Esophagus muscularis mucosa (tissue), 4 donors: ENCODE measurements around the gene KBTBD13. TPM values are rescaled to one million over a fixed set of nuclear protein-coding genes. Genes with fewer than 3 reads are reported as not detected.
A peak's percentile ranks its signal among the peaks of the same experiment; 100 is the strongest.

ENCODE experiments used
- DNase-seq: peaks from one replicate; pipeline ENCODE4 v3.0.0-alpha.2; 2017; ENCODE audit errors: extremely low spot score
- H3K27ac ChIP-seq, 4 donors: fragments of 200-600 bp; sonication (generic); replicated peaks in 1 of 4; 1 replicate in 3 of 4; 2 replicates in 1 of 4; pipeline ENCODE4 v1.5.1; 2016 to 2019; ENCODE audit warnings: mild to moderate bottlenecking in 1 of 4
- H3K27me3 ChIP-seq, 4 donors: fragments of 200-600 bp; sonication (generic); one replicate each; pipeline versions ENCODE4 v1.5.1 to v1.6.0; 2016 to 2019
- H3K36me3 ChIP-seq, 4 donors: fragments of 200-600 bp; sonication (generic); one replicate each; pipeline ENCODE4 v1.5.1; 2016 to 2019
- H3K4me1 ChIP-seq, 4 donors: fragments of 200-600 bp; sonication (generic); one replicate each; pipeline ENCODE4 v1.5.1; 2016 to 2019
- H3K4me3 ChIP-seq, 4 donors: fragments of 200-600 bp; sonication (generic); 1 replicate in 2 of 4; 2 replicates in 2 of 4; pipeline ENCODE4 v1.5.1; 2016 to 2019; ENCODE audit warnings: mild to moderate bottlenecking in 4 of 4, moderate library complexity in 1 of 4
- H3K9me3 ChIP-seq, 4 donors: fragments of 200-600 bp; sonication (generic); 1 replicate in 3 of 4; 2 replicates in 1 of 4; pipeline ENCODE4 v1.5.1; 2016 to 2019
- EP300 ChIP-seq: sonication (generic); formaldehyde crosslinking; IDR thresholded peaks from one replicate; pipeline ENCODE4 v1.6.1; 2017; ENCODE audit warnings: antibody characterized with exemption
- POLR2A ChIP-seq: fragments of 450-650 bp; IDR thresholded peaks from one replicate; pipeline ENCODE4 v1.6.1; 2017; ENCODE audit warnings: antibody characterized with exemption, moderate library complexity, mild to moderate bottlenecking, low read depth
- POLR2AphosphoS5 ChIP-seq, 2 donors: sonication (generic); formaldehyde crosslinking; IDR thresholded peaks; one replicate each; pipeline ENCODE4 v1.6.1; 2017; ENCODE audit warnings: antibody characterized with exemption in 2 of 2
- WGBS: methylation state at CpG from one replicate; pipeline ENCODE4 v1.1.5; 2018; 5-methylcytosine and 5-hydroxymethylcytosine counted together
- intact Hi-C: fragments of 100-400 bp; cut with DNase I; formaldehyde crosslinking; loops from one replicate; pipeline ENCODE4 v1.15.1; 2023
- total RNA-seq, 4 donors: library from RNA; depleted of rRNA; stranded (reverse); fragments of >200 nt; gene quantifications; one replicate each; pipeline versions ENCODE4 v1.1.0 to v1.2.1, GENCODE V29; 2016
- TF ChIP-seq, protein P1 (sequence below), 3 experiments: fragments of 200-600 bp in 2 of 3; fragments of 450-650 bp in 1 of 3; sonication (generic) in 2 of 3; IDR thresholded peaks; one replicate each; pipeline ENCODE4 v1.5.1; 2017 to 2019; ENCODE audit warnings: antibody characterized with exemption in 3 of 3, mild to moderate bottlenecking in 2 of 3, moderate library complexity in 1 of 3

Gene KBTBD13
- total RNA-seq, 4 donors from 2014 or later: 0.17 TPM; not detected in 3

DNA sequence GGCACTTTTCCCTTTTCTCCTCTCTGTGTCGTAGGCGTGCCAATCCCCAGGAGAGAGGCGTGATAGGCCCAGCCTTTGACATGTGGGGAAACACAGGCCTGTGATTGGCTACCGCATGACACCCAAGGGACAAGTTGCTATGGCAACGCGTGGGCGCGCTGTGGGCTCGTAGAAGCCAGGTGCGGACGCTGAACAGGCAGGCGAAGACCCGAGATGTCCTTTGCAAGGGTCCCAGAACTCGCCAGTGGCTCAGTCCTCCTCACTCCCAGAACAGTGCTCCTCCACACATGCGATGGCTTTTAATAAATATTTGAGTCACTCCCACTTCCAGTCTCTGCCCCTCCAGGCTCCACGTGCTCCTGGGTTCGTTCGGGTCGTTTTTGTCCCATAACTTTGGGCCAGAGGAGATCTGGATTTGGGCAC is 27.1 kb upstream of the KBTBD13 start:
- 20% methylated on average over 7 of the region's 19 CpGs for WGBS
- H3K9me3 ChIP-seq: no peaks in the 10 kb centered on the region
- TF ChIP-seq, protein P1, sequence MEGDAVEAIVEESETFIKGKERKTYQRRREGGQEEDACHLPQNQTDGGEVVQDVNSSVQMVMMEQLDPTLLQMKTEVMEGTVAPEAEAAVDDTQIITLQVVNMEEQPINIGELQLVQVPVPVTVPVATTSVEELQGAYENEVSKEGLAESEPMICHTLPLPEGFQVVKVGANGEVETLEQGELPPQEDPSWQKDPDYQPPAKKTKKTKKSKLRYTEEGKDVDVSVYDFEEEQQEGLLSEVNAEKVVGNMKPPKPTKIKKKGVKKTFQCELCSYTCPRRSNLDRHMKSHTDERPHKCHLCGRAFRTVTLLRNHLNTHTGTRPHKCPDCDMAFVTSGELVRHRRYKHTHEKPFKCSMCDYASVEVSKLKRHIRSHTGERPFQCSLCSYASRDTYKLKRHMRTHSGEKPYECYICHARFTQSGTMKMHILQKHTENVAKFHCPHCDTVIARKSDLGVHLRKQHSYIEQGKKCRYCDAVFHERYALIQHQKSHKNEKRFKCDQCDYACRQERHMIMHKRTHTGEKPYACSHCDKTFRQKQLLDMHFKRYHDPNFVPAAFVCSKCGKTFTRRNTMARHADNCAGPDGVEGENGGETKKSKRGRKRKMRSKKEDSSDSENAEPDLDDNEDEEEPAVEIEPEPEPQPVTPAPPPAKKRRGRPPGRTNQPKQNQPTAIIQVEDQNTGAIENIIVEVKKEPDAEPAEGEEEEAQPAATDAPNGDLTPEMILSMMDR (IDR thresholded peaks at IDR 0.05): no peak
- TF ChIP-seq POLR2AphosphoS5 (IDR thresholded peaks at IDR 0.05): peak; percentile 19 to 59
- no peak for DNase-seq
- H3K27ac ChIP-seq: peak overlapping the region; percentile 36 to 72 (median 56)
- intact Hi-C loops: no loop called here
- H3K4me3 ChIP-seq: peak overlapping the region; percentile 21 to 47 (median 30)
- H3K27me3 ChIP-seq: no peaks in the 10 kb centered on the region
- peaks cover 7 to 33% (median 20%) of the 10 kb centered on the region in 4 donors for H3K36me3 ChIP-seq
- peaks cover 14 to 47% (median 36%) of the 10 kb centered on the region in 4 donors for H3K4me1 ChIP-seq

DNA sequence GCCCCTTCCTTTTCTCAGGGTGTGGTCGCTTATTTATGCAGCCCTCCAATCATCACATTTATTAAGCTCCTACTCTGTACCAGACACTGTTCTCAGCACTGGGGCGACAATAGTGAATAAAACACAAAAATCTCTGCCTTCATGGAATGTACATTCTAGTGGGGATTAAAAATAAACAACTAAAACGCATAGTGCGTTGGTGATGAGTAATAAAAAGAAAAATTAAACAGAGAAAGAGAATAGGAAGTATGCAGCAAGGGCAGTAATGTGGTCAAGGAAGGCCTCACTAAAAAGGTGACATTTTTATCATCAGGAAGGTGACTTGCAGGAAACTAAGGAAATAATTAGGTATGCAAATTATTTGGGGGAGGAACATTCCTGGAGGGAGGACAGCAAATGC is 26.3 kb upstream of the KBTBD13 start:
- TF ChIP-seq POLR2A: no peak
- no peak for TF ChIP-seq EP300
- TF ChIP-seq POLR2AphosphoS5 (IDR thresholded peaks at IDR 0.05): no peak
- TF ChIP-seq, protein P1 (IDR thresholded peaks at IDR 0.05): no peak
- 38% methylated on average over 4 of the region's 4 CpGs for WGBS
- intact Hi-C loops: no loop called here

DNA sequence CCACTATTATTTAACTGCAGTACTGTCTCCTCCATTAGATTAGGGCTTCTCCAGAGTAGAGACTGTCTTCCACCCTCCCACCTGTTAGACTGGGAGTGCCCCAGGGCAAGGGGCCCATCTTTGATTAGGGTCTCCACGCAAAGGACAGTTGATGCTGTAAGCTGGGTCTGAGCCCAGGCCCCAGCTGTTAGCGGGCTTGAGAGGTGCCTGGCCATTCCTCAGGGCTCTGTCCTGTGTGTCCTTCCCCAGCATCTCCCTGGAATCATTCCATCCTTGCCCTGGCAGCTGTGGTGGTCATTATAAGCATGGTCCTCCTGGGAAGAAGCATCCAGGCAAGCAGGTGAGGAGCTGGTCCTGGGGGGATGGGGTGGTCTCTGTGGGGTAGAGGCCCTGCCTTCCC is 25.3 kb upstream of the KBTBD13 start:
- H3K36me3 ChIP-seq: peaks cover 13 to 44% (median 24%) of the 10 kb centered on the region in 4 donors
- TF ChIP-seq, protein P1 (IDR thresholded peaks at IDR 0.05): no peak
- TF ChIP-seq POLR2A (no peak), POLR2AphosphoS5 (IDR thresholded peaks at IDR 0.05) (no peak), EP300 (no peak)
- WGBS: 80% methylated on average over 1 of the region's 2 CpGs
- DNase-seq: no peak
- no peaks in the 10 kb centered on the region for H3K9me3 ChIP-seq
- H3K27me3 ChIP-seq: no peaks in the 10 kb centered on the region
- peak overlapping the region; percentile 45 to 72 (median 62) for H3K27ac ChIP-seq
- intact Hi-C loops: no loop called here
- peaks cover 31 to 55% (median 49%) of the 10 kb centered on the region in 4 donors for H3K4me1 ChIP-seq
- H3K4me3 ChIP-seq: no peak overlapping the region

More for the DNA sequence above, 26.3 kb upstream of the KBTBD13 start:
- no peak for DNase-seq
- Histone ChIP-seq H3K27me3 (no peaks in the 10 kb centered on the region), H3K27ac (peak overlapping the region; percentile 36 to 72 (median 56)), H3K4me1 (peaks cover 23 to 47% (median 41%) of the 10 kb centered on the region in 4 donors), H3K36me3 (peaks cover 13 to 39% (median 22%) of the 10 kb centered on the region in 4 donors), H3K4me3 (no peak overlapping the region), H3K9me3 (no peaks in the 10 kb centered on the region)

DNA sequence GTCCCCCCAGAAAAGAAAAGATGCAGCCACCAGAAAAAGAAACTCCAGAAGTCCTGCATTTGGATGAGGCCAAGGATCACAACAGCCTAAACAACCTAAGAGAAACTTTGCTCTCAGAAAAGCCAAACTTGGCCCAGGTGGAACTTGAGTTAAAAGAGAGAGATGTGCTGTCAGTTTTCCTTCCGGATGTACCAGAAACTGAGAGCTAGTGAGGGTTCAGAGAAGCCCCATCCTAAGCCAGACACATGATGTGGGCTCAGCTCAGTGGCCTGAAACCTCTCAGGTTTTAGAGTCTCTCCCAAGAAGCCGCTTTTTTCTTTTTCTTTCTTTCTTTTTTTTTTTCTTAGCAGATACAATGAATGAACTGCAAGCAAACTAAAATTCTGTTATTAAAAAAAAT is 23.6 kb upstream of the KBTBD13 start:
- H3K27ac ChIP-seq: peak overlapping the region in 2 of 4 donors; percentile 17 to 55
- H3K9me3 ChIP-seq: no peaks in the 10 kb centered on the region
- intact Hi-C loops: no loop called here
- H3K27me3 ChIP-seq: no peaks in the 10 kb centered on the region
- H3K4me1 ChIP-seq: peaks cover 31 to 68% (median 65%) of the 10 kb centered on the region in 4 donors
- 80% methylated on average over 2 of the region's 2 CpGs for WGBS
- TF ChIP-seq, protein P1 (IDR thresholded peaks at IDR 0.05): no peak
- TF ChIP-seq POLR2A (no peak), EP300 (no peak), POLR2AphosphoS5 (IDR thresholded peaks at IDR 0.05) (no peak)
- peaks cover 15 to 61% (median 32%) of the 10 kb centered on the region in 4 donors for H3K36me3 ChIP-seq
- H3K4me3 ChIP-seq: no peak overlapping the region
- no peak for DNase-seq
